OCI-LY1 (cell line): ENCODE results near the gene SPTB.

Source experiments
- H2AFZ ChIP-seq: fragments of 200-600 bp; sonication (generic), shearing (Covaris generic); 2 replicates; pipeline ENCODE4 v1.6.0; 2014; ENCODE audit warnings: antibody characterized with exemption, mild to moderate bottlenecking, low read length
- H3F3A ChIP-seq: fragments of 200-600 bp; sonication (generic), shearing (Covaris generic); 2 replicates; pipeline ENCODE4 v1.6.0; 2014; ENCODE audit warnings: mild to moderate bottlenecking, antibody characterized with exemption, low read length, moderate library complexity; ENCODE audit not compliant: insufficient read depth
- H3K27ac ChIP-seq: fragments of 200-600 bp; sonication (generic); 2 replicates; pipeline ENCODE4 v1.5.1; 2014; ENCODE audit warnings: low read length, mixed run types, mild to moderate bottlenecking, low read depth; ENCODE audit not compliant: poor library complexity, severe bottlenecking
- H3K27me3 ChIP-seq: fragments of 200-600 bp; sonication (generic); 2 replicates; pipeline ENCODE4 v1.6.0; 2014; ENCODE audit warnings: antibody characterized with exemption, mild to moderate bottlenecking, low read length, moderate library complexity; ENCODE audit not compliant: insufficient read depth
- H3K36me3 ChIP-seq: fragments of 200-600 bp; sonication (generic); 2 replicates; pipeline ENCODE4 v1.6.1; 2014; ENCODE audit warnings: mild to moderate bottlenecking, antibody characterized with exemption, low read length, moderate library complexity, mixed read lengths; ENCODE audit not compliant: insufficient read depth
- H3K4me1 ChIP-seq: fragments of 200-600 bp; sonication (generic); 2 replicates; pipeline ENCODE4 v1.5.1; 2014; ENCODE audit warnings: mild to moderate bottlenecking, low read length, moderate library complexity; ENCODE audit not compliant: insufficient read depth, severe bottlenecking
- H3K4me2 ChIP-seq: fragments of 200-600 bp; sonication (generic), shearing (Covaris generic); 2 replicates; pipeline ENCODE4 v1.6.1; 2014; ENCODE audit warnings: low read length
- H3K4me3 ChIP-seq: fragments of 200-600 bp; sonication (generic); 2 replicates; pipeline ENCODE4 v1.5.1; 2014; ENCODE audit warnings: low read length, low read depth, mild to moderate bottlenecking, mixed read lengths; ENCODE audit not compliant: poor library complexity, severe bottlenecking
- H3K79me2 ChIP-seq: fragments of 200-600 bp; shearing (Covaris generic); 2 replicates; pipeline ENCODE4 v1.6.1; 2016; ENCODE audit warnings: mixed run types, low read length, mixed read lengths; ENCODE audit not compliant: insufficient read depth
- H3K9ac ChIP-seq: fragments of 200-600 bp; sonication (generic), shearing (Covaris generic); 2 replicates; pipeline ENCODE4 v1.6.1; 2014; ENCODE audit warnings: mild to moderate bottlenecking, low read length, mixed read lengths
- H3K9me2 ChIP-seq: fragments of 200-600 bp; sonication (generic), shearing (Covaris generic); 2 replicates; pipeline ENCODE4 v1.6.1; 2014; ENCODE audit warnings: low read depth, mild to moderate bottlenecking, low read length, mixed read lengths
- H3K9me3 ChIP-seq: fragments of 200-600 bp; shearing (Covaris generic); 2 replicates; pipeline ENCODE4 v1.6.1; 2014; ENCODE audit warnings: low read length, mixed read lengths
- H4K20me1 ChIP-seq: fragments of 200-600 bp; sonication (generic), shearing (Covaris generic); 2 replicates; pipeline ENCODE4 v1.6.0; 2016; ENCODE audit warnings: mild to moderate bottlenecking, low read length; ENCODE audit not compliant: insufficient read depth
- EZH2 ChIP-seq: fragments of 200-600 bp; sonication (generic), shearing (Covaris generic); IDR thresholded peaks from 2 replicates; pipeline ENCODE4 v1.8.0; 2017; ENCODE audit warnings: borderline replicate concordance, mixed run types, mild to moderate bottlenecking, antibody characterized with exemption, low read length, moderate library complexity, mixed read lengths
- TF ChIP-seq, protein P1 (sequence below): fragments of 200-600 bp; sonication (generic), shearing (Covaris generic); IDR thresholded peaks from 2 replicates; pipeline ENCODE4 v1.5.1; 2017; ENCODE audit warnings: mild to moderate bottlenecking, antibody characterized with exemption, low read length, moderate library complexity, mixed read lengths

SPTB gene

GRCh38 chr14:64788706-64789105 is 91.0 kb downstream of the SPTB start:
- no peak overlapping the region for H3K27ac ChIP-seq
- H3K9me3 ChIP-seq: no peaks in the 10 kb centered on the region
- H3K27me3 ChIP-seq: no peaks in the 10 kb centered on the region
- no peak overlapping the region for H2AFZ ChIP-seq
- H3K36me3 ChIP-seq: no peaks in the 10 kb centered on the region
- no peak for TF ChIP-seq EZH2
- TF ChIP-seq, protein P1, sequence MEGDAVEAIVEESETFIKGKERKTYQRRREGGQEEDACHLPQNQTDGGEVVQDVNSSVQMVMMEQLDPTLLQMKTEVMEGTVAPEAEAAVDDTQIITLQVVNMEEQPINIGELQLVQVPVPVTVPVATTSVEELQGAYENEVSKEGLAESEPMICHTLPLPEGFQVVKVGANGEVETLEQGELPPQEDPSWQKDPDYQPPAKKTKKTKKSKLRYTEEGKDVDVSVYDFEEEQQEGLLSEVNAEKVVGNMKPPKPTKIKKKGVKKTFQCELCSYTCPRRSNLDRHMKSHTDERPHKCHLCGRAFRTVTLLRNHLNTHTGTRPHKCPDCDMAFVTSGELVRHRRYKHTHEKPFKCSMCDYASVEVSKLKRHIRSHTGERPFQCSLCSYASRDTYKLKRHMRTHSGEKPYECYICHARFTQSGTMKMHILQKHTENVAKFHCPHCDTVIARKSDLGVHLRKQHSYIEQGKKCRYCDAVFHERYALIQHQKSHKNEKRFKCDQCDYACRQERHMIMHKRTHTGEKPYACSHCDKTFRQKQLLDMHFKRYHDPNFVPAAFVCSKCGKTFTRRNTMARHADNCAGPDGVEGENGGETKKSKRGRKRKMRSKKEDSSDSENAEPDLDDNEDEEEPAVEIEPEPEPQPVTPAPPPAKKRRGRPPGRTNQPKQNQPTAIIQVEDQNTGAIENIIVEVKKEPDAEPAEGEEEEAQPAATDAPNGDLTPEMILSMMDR: no peak
- no peaks in the 10 kb centered on the region for H4K20me1 ChIP-seq
- H3K4me2 ChIP-seq: no peak overlapping the region
- no peaks in the 10 kb centered on the region for H3K9me2 ChIP-seq
- no peak overlapping the region for H3K9ac ChIP-seq
- H3K79me2 ChIP-seq: no peaks in the 10 kb centered on the region
- no peak overlapping the region for H3K4me3 ChIP-seq
- H3F3A ChIP-seq: no peaks in the 10 kb centered on the region
- H3K4me1 ChIP-seq: no peaks in the 10 kb centered on the region

GRCh38 chr14:64787619-64788018 is 92.1 kb downstream of the SPTB start:
- no peak for TF ChIP-seq EZH2
- TF ChIP-seq, protein P1: no peak
- H2AFZ ChIP-seq: no peak overlapping the region

GRCh38 chr14:64786296-64787149 is 93.2 kb downstream of the SPTB start:
- no peaks in the 10 kb centered on the region for H3K9me2 ChIP-seq
- no peak overlapping the region for H2AFZ ChIP-seq
- no peaks in the 10 kb centered on the region for H3K4me1 ChIP-seq
- no peaks in the 10 kb centered on the region for H3K79me2 ChIP-seq
- no peaks in the 10 kb centered on the region for H3K27me3 ChIP-seq
- H3K4me3 ChIP-seq: no peak overlapping the region
- H3K9me3 ChIP-seq: no peaks in the 10 kb centered on the region
- H3K27ac ChIP-seq: no peak overlapping the region
- no peak overlapping the region for H3K4me2 ChIP-seq
- H3F3A ChIP-seq: no peaks in the 10 kb centered on the region
- H4K20me1 ChIP-seq: no peaks in the 10 kb centered on the region
- TF ChIP-seq, protein P1: no peak
- no peak for TF ChIP-seq EZH2
- no peaks in the 10 kb centered on the region for H3K36me3 ChIP-seq
- no peak overlapping the region for H3K9ac ChIP-seq

More at GRCh38 chr14:64787619-64788018, 92.1 kb downstream of the SPTB start:
- Histone ChIP-seq H3K27ac (no peak overlapping the region), H4K20me1 (no peaks in the 10 kb centered on the region), H3K4me1 (no peaks in the 10 kb centered on the region), H3K9me3 (no peaks in the 10 kb centered on the region), H3K4me3 (no peak overlapping the region), H3K9ac (no peak overlapping the region), H3K27me3 (no peaks in the 10 kb centered on the region), H3K4me2 (no peak overlapping the region), H3F3A (no peaks in the 10 kb centered on the region), H3K36me3 (no peaks in the 10 kb centered on the region), H3K79me2 (no peaks in the 10 kb centered on the region), H3K9me2 (no peaks in the 10 kb centered on the region)
